Ureter (tissue), 1 donor: ENCODE results near the gene CLEC4G. TPM values are rescaled to one million over a fixed set of nuclear protein-coding genes. Genes with fewer than 3 reads are reported as not detected.
"Not testable (repeated sequence)": the region's sequence is repeated elsewhere in the genome, so short reads cannot be mapped to it uniquely, and the experiment has no call there.

ENCODE experiments used
- DNase-seq: peaks from one replicate; pipeline ENCODE4 v3.0.0-alpha.2; 2020; ENCODE audit warnings: low spot score
- total RNA-seq: library from RNA; stranded (reverse); gene quantifications from one replicate; pipeline ENCODE4 v1.2.4, GENCODE V29; 2023
- donor health status: DM: yes; HTN: yes; CAD: no.

The CLEC4G gene
- total RNA-seq, 1 donor from 2014 or later = 0.57 TPM

DNA sequence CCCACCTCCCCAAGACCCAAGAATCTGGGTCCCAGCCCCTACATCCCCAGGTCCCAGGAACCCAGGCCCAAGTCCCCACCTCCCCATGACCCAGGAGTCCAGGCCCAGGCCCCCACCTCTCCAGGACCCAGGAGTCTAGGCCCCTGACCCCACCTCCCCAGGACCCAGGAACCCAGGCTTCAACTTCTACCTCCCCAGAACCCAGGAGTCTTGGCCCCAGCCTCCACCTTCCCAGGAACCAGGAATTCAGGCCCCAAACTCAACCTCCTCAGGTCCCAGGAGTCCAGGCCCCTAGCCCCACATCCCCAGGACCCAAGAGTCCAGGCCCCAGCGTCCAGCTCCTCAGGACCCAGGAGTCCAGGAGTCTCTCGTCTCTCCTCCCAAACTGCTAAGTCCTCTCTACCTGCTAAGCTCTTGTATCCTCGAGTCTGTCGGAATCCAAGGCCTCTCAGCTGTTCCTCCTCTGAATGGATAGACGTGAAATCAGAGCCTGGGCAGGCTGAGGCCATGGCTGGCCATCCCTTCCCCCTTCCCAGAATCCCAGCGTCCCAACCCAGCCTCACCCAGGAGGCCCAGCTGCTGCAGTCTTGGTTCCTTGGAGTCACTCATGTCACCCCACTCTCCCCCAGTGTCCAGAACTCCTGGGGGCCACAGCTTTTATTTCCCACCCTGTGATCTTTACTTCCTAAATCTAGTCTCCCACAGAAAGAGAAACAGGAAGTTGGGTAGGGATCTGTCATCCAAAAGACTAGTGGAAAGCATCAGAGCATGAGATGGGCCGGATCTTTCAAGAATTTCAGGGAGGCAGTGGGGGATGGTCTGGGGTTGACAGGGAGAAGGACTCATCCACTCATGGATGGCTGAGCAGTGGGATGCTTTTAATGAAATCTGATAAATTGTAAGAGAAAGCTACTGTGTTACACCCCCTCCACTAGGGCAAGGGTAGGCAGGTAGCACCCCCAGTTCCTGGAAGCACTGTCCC, 15.3 kb upstream of the CLEC4G start, which contains the start of gene CD209:
CD209 (minus strand) TSS at position 632 of the 982 bp plus-strand sequence; CDS start at position 609, 23 bp downstream.
- no peak for DNase-seq

DNA sequence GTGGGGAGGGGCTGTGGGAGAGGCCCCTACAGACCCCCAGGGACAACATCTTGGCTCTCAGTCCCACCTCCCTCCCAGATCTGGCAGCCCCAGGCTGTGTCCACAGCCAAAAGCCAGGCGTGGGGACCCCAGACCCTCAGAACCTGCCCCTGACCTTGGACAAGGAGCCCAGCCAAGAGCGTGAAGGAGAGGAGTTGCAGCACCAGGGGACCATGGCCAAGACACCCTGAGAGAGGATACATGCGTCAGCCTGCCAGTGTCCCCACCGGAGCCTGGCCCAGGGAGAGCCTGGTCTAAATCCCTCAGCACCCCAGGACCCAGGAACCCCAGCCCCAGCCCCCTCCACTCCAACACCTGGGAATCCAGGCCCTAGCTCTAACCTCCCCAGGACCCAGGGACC, 14.4 kb upstream of the CLEC4G start:
- DNase-seq = not testable (repeated sequence)

GRCh38 chr19:7744871-7745650, 13.2 kb upstream of the CLEC4G start:
- no peak for DNase-seq

GRCh38 chr19:7744199-7744786, 12.4 kb upstream of the CLEC4G start:
- no peak for DNase-seq

- no peak for DNase-seq
These were observed 11.5 kb upstream of the CLEC4G start for GRCh38 chr19:7743425-7743841.

DNA sequence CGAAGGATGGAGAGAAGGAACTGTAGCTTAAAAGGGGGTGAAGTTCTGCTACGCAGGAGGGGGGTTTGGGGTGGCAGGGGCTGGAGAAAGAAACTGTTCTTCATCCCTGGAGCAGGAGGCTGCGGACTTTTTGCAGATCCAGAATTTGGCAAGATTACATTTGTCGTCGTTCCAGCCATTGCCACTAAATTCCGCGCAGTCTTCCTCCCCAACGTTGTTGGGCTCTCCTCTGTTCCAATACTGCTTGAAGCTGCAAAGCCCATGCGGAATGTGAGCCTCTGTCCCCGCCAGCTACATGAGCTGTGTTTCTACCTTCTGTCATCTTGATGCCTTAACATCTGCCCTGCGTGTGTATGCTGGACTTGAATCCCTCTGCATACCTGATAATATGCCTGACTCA, 11.1 kb upstream of the CLEC4G start:
- DNase-seq = no peak

GRCh38 chr19:7742575-7742974, 10.7 kb upstream of the CLEC4G start:
- no peak for DNase-seq

DNA sequence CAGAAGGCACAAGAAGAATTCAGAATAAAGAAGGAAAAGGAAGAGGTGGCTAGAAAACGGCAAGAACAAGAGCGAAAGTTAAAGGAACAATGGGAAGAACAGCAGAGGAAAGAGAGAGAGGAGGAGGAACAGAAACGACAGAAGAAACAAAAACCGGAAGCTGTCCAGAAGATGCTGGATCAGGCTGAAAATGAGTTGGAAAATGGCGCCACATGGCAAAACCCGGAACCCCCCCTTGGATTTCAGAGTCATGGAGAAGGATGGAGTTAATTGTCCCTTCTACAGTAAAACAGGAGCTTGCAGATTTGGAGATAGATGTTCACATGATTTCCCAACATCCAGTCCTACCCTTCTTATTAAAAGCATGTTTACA, 8.8 kb upstream of the CLEC4G start:
- no peak for DNase-seq

DNA sequence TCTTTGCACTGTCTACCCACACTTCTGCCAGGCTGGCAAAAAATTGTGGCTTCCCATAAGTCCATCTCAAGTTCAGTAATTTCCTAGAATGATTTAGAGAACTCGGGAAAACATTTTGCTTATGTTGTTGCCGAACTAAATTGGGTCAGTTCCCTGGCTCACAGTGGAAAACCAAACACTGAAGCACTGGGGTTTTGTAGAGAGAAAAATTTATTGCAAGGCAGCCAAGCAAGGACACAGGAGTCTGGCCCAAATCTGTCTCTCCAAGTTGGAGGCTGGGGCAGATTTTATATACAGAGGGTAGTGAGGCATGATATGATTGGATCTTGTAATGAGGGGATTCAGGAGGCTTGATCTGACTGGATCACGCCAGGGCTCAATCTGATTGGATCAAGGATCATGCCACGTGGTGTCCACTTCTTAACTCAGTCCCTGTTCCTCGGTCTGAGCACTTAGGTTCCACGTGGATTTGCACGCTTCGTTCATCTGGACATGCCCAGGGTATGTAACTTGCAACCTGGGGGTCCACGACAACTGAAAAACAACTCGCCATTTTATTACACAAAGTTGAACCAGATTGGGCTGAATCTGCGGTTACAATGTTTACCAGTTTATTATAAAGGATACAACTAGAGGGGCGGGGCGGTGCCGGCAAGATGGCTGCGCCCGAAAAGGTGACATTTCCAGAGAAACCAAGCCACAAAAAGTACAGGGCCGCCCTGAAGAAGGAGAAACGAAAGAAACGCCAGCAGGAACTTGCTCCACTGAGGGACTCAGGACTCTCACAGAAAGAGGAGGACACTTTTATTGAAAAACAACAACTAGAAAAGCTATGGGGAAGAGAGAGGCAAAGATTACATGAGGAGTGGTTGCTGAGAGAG, 8.1 kb upstream of the CLEC4G start:
- no peak for DNase-seq

DNA sequence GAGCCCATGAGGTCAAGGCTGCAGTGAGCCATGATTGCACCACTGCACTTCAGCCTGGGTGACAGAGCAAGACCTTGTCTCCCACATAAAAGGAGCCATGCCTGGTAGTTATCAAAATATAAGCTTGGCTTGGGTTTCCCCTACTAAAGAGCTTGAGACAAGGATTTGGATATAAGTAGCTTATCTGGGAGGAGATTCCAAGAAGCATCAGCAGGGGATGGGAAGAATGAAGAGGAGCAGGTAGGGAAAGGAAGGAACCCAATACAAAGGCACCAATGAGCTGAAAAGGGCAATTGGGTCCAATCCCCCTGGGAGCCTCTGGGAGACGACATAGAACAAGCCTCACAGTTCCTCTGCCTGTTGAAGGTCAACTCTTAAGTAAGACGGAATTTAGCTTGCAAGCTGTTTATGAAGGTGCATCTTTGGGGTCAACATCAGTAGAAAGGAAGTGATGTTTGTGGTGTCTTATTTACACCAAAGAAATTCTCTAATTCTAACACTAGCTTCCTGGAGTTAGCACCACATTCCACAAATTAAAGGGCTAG, 7.4 kb upstream of the CLEC4G start:
- DNase-seq = no peak

DNA sequence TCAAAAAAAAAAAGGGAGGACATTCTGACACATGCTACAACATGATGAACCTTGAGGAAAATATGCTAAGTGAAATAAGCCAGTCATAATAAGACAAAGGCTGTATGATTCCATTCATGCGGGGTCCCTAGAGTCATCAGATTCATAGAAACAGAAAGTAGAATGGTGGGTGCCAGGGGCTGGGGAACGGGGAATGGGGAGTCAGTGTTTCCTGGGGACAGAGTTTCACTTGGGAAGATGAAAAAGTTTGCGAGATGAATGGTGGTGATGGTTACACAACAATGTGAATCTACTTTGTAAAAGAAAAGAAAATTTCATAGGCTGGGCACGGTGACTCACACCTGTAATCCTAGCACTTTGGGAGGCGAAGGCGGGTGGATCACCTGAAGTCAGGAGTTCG, 6.1 kb upstream of the CLEC4G start:
- DNase-seq = no peak

DNA sequence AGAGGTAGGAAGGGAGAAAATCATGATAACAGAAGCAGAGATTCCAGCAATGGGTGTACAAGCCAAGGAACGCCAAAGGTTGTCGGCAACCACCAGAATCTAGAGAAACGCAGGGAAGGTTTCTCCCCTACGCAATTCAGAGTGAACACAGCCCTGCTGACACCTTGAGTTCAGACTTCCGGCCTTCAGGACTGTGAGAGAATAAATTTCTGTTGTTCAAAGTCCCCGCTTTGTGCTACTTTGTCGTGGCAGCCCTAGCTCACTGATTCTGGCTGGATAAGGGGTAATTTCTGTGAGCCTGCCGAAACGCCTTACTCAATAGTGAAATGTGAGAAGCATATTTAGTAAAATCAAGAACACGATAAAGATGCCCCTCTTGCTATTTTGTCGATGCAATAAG, 5.3 kb upstream of the CLEC4G start:
- DNase-seq = no peak

DNA sequence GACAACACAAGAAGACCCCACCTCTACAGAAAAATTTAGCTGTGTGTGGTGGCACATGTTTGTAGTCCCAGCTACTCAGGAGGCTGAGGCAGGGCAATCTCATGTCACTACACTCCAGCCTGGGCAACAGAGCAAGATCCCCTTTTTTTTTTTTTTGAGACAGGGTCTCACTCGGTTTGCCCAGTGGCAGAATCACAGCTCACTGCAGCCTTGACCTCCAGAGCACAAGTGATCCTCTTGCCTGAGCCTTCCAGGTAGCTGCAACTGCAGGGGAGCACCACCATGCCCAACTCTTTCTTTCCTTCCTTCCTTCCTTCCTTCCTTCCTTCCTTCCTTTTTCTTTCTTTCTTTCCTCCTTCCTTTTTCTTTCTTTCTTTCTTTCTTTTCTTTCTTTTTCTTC, 4.2 kb upstream of the CLEC4G start:
- no peak for DNase-seq

DNA sequence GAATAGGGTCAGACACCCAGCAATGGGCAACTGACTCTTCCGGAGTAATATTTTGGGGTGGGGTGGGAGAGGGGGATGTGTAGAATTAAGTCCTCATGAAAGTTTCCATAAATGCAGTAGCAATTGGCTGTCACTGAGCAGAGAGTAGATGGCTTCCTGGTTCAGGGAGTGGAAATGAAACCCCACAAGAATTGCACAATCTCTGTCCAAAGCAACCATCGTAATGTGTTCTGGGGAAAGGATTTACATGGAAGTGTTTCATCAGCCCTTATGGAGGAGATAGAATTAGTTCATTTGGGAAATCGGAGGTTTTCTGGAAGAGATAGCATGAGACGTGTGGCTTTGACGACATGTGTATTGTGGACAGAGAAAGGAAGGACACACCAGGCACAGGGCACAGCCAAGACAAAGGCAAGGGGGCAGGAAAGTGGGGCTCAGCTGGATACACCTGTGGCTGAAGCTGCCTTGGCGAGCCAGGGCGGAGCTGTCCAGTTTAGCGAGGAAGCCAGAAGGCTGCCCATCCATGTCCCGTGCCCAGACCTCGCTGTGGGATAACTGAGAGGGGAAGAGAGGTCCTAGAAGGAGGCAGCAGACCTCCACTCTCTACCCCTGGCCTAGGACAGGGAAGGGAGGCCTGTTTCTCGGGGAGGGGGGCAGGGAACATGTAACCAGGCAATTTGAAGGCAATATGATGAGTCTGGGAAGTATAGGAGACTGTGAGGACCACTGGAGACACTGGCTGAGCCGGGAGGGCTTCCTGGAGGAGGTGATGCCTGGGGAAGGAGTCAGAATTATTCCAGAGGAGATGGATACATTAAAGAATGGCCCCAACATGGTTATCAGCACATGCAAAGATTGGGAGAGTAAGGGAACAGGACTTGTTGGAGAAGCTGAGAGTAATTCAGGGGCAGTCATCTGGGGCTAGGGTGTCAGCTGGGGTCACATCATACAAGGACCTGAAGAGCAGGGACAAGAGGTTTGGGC, 2.6 kb upstream of the CLEC4G start:
- no peak for DNase-seq

DNA sequence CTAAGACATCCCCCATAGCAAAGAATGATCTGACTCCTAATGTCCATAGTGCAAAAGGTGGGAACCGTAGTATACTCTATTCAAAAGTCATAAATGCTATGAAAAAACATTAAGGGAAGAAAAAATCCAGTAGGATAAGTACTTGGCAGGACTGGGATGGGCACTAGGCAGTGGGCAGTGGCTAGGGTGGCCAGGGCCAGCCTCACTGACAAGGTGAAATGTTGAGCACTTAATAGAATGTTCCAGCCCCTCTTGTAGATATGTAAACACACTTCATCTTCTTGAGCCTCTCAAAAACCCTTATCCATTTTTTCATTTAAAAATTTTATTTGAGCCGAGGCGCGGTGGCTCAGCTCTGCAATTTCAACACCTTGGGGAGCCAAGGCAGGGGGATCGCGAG, 1.5 kb upstream of the CLEC4G start:
- DNase-seq = no peak

GRCh38 chr19:7731615-7732014, 295 bp downstream of the CLEC4G start:
- no peak for DNase-seq

- DNase-seq = no peak
These were observed 703 bp downstream of the CLEC4G start for GRCh38 chr19:7731218-7731595.

GRCh38 chr19:7730286-7731217, 1.4 kb downstream of the CLEC4G start:
- no peak for DNase-seq

DNA sequence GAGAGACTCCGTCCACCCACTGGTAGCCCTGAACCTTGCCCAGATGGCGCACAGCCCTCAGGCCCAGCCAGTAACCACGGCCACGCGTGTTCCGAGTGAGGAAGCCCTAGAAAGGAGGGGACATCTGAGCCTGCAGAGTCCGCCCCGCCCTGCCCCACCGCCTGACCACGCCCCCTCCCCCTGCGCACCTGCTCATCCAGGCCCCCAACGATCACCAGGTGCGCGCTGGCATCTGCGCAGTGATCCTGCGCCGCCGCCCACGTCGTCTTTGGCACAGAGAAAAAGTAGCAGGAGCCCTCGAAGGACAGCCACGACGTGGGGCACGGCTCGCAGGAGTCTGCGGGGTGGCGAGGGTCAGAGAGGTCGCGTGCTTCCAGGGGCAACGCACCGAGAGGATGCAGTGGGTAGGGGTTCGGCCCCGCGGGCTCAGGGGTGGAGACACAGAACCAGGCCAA, 2.1 kb downstream of the CLEC4G start:
- no peak for DNase-seq
